ENCODE data around the gene TMCO4.

The TMCO4 gene

DNA sequence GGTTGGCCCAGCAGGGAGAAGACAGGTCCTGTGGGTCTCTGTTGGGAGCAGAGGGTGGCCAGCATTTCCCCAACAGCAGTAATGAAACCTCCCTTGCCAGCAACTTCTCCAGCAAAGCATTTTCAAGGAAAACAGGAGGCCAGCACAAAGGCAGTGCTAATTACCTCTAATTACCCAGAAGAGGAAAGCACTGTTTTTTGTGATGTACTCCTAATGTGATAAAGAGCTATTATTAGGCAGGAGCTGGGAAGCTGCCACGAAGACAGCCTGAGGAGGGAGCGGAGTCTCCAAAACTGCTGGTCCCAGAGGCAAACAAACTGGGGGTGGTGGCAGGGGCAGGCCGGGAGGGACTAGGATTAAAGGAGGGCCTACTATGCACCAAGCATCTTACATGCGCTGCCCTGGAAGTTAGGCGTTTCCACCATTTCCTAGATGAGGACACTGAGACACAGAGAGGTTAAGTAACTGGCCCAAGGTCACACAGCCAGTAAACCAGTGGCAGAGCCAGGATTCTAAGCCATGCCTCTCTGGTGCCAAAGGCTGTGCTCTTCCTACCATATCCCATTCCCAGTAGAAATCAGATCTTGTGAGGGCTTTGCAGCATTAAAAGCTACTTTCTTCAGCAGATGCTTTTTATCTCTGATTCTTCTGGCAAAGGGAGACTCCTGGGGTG lies 110.5 kb downstream of the TMCO4 start:
- in situ Hi-C loops (cut with MboI; ENCODE audit: low sequenced_read_pairs) = no loop called here

- in situ Hi-C loops (cut with MboI; ENCODE audit: low sequenced_read_pairs) = no loop called here
Measured at GRCh38 chr1:19688041-19688842, 111.5 kb downstream of the TMCO4 start.

DNA sequence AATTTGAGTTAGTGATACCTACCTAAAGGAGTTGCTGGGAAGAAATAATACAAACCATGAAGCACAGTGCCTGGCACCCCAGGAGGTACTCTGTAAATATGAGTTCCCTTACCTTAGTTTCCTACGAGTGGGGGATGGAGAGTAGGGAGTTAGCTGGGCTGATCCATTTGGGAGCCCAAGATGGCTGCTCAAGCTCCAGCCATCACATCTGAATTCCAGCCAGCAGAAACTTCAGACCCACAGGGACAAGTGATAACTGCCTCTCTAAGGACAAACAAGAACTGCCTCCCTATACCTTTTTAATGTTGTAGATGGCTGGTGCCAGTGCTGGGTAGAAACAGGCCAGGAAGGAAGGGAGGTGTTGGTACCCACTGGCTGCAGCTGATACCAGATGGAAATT lies 112.3 kb downstream of the TMCO4 start:
- in situ Hi-C loops (cut with MboI; ENCODE audit: low sequenced_read_pairs) = no loop called here

DNA sequence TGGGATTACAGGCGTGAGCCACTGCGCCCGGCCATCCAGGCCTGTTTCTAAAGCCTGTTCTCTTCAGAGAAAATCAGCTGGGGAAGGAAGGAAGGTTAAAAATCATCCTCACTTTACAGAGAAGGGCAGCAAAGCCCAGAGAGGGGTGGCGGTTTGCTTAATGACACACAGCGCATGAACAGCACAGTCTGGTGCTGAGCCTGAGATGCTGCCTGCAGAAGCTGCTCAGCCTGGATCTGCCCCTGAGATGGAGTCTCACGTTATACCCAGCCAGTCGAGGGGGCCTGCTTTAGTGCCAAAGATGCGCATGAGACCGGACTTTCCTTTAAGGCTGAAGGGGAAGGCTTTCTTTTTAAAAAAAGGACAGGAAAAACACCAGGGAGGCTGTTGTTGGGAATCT lies 113.7 kb downstream of the TMCO4 start:
- in situ Hi-C loops (cut with MboI; ENCODE audit: low sequenced_read_pairs) = no loop called here

GRCh38 chr1:19684677-19685076 lies 115.0 kb downstream of the TMCO4 start:
- in situ Hi-C loops (cut with MboI; ENCODE audit: low sequenced_read_pairs) = no loop called here

- in situ Hi-C loops (cut with MboI; ENCODE audit: low sequenced_read_pairs) = no loop called here
Measured at GRCh38 chr1:19683351-19683750, 116.4 kb downstream of the TMCO4 start.

DNA sequence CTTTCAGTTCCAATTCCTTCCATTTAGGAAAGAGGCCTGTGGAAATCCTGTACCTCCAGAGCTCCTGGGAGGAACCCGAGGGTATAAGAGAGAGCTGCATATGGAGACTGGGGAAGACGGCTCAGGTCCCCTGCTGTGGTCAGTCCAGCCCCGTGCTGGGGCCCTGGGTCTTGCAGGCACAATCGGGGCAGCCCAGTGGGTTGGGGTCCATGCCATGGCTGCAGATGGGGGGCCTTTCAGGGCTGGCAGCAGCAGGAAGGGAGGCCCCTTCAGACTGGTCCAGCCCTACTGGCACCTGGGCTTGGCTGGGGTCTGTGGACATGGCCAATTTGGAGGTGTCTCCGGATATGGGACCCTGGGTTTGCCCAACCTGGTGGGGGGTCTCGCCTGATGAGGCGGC lies 116.8 kb downstream of the TMCO4 start:
- in situ Hi-C loops (cut with MboI; ENCODE audit: low sequenced_read_pairs) = no loop called here

DNA sequence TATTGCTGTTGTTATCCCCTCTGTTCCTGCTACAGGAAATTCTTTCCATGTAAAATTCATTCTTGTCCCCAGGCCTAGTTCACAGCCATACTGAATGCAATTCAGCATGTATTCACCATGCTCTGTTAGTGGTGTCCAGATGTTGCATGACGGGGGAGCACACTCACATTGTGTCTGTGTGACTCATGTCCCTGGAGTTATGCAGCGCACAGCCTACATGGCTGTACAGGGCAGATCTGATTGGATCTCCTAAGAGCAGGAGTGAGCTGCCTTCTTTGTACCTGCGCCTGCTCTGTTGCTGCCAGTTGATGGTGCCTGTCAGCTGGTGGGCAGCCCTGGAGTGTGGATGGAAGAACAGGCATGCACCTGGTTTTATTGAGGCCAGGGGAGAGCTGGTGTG lies 117.5 kb downstream of the TMCO4 start:
- in situ Hi-C loops (cut with MboI; ENCODE audit: low sequenced_read_pairs) = no loop called here

DNA sequence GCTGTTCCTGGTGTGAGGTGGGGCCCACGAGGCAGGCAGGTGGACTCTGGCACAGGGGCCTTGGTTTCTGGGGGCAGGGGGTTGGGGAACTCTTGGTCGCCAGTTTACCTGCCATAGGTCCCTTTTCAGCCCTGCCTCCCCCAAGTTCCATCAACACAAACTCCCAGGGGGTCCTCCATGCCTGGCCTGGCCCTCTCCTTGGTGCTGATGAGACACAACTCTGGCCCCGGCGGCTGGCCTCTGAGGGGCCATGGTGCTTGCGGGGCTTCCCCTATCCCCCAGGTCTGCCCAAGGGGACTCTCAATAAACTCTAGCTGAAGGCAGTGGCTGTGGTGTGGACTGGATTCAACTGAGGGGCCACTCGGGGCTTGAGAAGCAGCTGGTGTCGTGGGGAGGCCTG lies 119.1 kb downstream of the TMCO4 start:
- in situ Hi-C loops (cut with MboI; ENCODE audit: low sequenced_read_pairs) = no loop called here

- in situ Hi-C loops (cut with MboI; ENCODE audit: low sequenced_read_pairs) = no loop called here
Measured at GRCh38 chr1:19679691-19680090, 120.0 kb downstream of the TMCO4 start.

DNA sequence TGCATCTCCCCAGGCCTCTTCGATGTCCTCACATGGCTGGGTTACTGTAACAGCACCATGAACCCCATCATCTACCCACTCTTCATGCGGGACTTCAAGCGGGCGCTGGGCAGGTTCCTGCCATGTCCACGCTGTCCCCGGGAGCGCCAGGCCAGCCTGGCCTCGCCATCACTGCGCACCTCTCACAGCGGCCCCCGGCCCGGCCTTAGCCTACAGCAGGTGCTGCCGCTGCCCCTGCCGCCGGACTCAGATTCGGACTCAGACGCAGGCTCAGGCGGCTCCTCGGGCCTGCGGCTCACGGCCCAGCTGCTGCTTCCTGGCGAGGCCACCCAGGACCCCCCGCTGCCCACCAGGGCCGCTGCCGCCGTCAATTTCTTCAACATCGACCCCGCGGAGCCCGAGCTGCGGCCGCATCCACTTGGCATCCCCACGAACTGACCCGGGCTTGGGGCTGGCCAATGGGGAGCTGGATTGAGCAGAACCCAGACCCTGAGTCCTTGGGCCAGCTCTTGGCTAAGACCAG lies 120.7 kb downstream of the TMCO4 start:
- in situ Hi-C loops (cut with MboI; ENCODE audit: low sequenced_read_pairs) = no loop called here

DNA sequence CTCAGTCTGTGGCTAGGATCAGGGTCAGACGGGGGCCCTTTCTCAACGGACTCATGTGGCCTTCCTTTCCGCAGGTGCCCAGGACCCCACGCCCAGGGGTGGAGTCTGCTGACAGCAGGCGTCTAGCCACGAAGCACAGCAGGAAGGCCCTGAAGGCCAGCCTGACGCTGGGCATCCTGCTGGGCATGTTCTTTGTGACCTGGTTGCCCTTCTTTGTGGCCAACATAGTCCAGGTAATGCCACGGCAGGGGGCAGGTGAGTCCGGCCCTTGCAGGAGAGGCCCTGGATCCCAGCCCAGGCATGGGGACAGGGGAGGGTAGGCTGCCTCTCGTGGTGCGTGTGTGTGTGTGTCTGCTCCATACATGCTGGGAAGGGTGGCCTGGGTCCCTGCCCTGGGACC lies 121.2 kb downstream of the TMCO4 start:
- in situ Hi-C loops (cut with MboI; ENCODE audit: low sequenced_read_pairs) = no loop called here

DNA sequence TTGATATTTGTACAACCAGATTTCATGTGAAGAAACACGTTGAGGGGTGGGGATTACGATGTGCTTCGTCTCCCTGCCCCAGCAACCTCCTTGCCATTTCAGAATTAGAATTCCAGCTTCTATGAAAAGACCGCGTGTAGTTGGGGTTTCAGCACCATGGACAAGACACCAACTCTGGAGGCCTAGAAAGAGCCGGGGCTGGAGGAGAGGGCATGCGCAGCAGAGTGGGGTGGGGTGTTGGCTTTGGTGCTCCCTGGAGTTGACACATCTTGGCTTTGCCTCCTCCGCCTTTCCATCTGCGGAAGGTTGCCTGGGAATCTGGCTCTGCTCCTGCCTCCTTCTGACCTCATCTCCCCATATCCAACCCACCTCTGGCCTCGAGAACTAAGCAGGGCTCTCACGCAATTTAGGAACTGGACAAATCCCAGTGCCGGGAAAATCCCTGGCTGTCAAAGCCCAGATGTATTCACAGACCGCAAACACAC lies 123.2 kb downstream of the TMCO4 start:
- in situ Hi-C loops (cut with MboI; ENCODE audit: low sequenced_read_pairs) = no loop called here

GRCh38 chr1:19675797-19676196 lies 123.9 kb downstream of the TMCO4 start:
- in situ Hi-C loops (cut with MboI; ENCODE audit: low sequenced_read_pairs) = no loop called here

DNA sequence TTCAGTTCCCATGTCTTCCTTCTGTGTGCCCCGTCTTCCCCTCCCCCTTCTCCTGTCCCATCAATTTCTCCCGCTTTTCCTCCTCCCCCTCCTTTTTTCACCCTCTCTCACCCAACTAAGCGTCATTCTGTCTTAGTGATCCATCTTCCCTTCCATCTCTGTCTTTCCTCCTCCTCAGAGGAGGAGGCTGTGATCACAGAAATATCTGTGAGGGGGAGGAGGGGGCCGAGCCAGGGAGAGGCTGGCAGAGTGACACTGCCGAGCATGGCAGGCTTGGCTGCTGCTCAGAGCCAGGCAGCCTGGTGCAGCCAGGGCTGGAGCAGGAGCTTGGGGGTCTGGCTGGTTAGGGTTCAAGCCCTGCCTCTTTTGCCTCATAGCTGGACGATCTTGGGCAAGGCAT lies 127.5 kb downstream of the TMCO4 start:
- in situ Hi-C loops (cut with MboI; ENCODE audit: low sequenced_read_pairs) = loop anchor here (25.0 kb wide), 2 partner anchors 785 to 1085 kb away; no protein-coding TSS in a partner anchor

DNA sequence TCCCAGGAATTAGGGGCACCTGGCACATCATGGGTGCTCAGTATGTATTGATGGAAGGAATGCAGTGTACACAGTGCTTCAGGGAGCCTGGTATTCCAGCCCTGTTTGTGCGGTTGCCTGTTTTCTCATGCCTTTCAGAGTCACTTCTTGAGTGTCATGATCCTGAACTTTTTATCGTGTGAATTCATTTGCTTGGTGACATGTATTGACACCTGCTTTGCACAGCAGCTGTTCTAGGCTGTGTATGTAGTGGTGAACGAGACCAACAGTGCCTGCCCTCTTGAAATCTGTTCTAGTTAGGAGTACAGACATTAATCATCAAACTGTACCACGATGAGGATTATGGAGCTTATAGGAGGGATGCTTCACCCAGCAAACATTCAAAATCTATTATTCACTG lies 128.9 kb downstream of the TMCO4 start:
- in situ Hi-C loops (cut with MboI; ENCODE audit: low sequenced_read_pairs) = loop anchor here (25.0 kb wide), 2 partner anchors 783 to 1083 kb away; no protein-coding TSS in a partner anchor

GRCh38 chr1:19668888-19669287 lies 130.8 kb downstream of the TMCO4 start:
- in situ Hi-C loops (cut with MboI; ENCODE audit: low sequenced_read_pairs) = loop anchor here (25.0 kb wide), 2 partner anchors 782 to 1082 kb away; no protein-coding TSS in a partner anchor

- in situ Hi-C loops (cut with MboI; ENCODE audit: low sequenced_read_pairs) = loop anchor here (25.0 kb wide), 2 partner anchors 778 to 1078 kb away; no protein-coding TSS in a partner anchor
Measured at GRCh38 chr1:19665496-19666465, 133.9 kb downstream of the TMCO4 start.

GRCh38 chr1:19665186-19665495 lies 134.6 kb downstream of the TMCO4 start:
- in situ Hi-C loops (cut with MboI; ENCODE audit: low sequenced_read_pairs) = loop anchor here (25.0 kb wide), 2 partner anchors 778 to 1078 kb away; no protein-coding TSS in a partner anchor

DNA sequence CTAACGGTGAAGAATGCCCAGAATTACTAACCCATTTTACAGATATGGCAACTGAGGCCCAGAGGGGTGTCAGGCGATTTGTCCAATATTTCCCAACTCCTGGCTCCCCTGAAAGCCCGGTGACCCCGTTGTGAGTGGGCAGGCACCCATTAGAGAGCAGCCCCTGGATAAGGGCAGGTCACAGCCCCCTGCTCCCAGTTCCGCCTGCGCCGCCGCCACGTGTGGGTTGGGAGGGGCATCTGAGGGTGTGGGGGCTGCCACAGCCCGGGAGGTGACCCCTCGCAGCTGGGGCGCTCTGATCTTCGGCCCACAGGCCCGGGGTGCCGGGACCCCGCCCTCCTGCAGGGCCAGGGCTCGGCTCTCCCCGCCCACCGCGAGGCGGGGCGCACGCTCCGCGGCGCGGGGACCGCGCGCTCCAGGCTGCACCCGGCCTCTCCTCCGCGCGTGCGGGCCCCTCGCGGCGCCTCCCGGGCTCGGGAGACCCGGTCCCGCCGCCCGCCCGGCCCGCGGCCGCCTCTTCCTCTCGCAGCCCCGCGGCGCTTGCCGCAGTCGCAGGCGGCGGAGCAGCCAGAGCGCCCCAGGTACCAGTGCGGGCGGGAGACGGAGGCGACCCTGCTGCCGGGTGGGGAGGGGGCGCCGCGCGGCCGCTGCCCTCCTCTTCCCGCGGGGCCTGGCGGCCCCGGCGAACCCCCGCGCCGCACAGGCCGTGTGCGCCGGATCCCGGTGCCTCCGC lies 135.1 kb downstream of the TMCO4 start, which contains the start of gene HTR6:
Gene HTR6, plus strand, starts transcription at position 423 of the 733 bp plus-strand sequence. CDS start 879 bp downstream, outside the sequence.
- in situ Hi-C loops (cut with MboI; ENCODE audit: low sequenced_read_pairs) = loop anchor here (25.0 kb wide), 2 partner anchors 777 to 1077 kb away; no protein-coding TSS in a partner anchor

Measured in HL-60/S4 (cell line).